Astrocyte (in vitro differentiated cells and primary cell): ENCODE data around the gene MYCBP2.

ENCODE experiments used
- EZH2 ChIP-seq: IDR thresholded peaks from 2 replicates; pipeline ENCODE4 v1.6.1; 2012; ENCODE audit warnings: mild to moderate bottlenecking, low read length, inconsistent platforms; ENCODE audit not compliant: insufficient read depth
- TF ChIP-seq, protein P1 (sequence below): IDR thresholded peaks from 2 replicates; pipeline ENCODE4 v1.5.1; 2011; ENCODE audit warnings: low read depth, mild to moderate bottlenecking, inconsistent platforms, low read length, moderate library complexity; ENCODE audit not compliant: insufficient read depth

GRCh38 chr13:77040076-77040475, 286.8 kb downstream of the MYCBP2 start:
- TF ChIP-seq, protein P1, sequence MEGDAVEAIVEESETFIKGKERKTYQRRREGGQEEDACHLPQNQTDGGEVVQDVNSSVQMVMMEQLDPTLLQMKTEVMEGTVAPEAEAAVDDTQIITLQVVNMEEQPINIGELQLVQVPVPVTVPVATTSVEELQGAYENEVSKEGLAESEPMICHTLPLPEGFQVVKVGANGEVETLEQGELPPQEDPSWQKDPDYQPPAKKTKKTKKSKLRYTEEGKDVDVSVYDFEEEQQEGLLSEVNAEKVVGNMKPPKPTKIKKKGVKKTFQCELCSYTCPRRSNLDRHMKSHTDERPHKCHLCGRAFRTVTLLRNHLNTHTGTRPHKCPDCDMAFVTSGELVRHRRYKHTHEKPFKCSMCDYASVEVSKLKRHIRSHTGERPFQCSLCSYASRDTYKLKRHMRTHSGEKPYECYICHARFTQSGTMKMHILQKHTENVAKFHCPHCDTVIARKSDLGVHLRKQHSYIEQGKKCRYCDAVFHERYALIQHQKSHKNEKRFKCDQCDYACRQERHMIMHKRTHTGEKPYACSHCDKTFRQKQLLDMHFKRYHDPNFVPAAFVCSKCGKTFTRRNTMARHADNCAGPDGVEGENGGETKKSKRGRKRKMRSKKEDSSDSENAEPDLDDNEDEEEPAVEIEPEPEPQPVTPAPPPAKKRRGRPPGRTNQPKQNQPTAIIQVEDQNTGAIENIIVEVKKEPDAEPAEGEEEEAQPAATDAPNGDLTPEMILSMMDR, result no peak
- no peak for TF ChIP-seq EZH2
